GM12865 (cell line): ENCODE measurements around the gene ZFYVE28.

Experiments used
- DNase-seq: peaks from one replicate; pipeline ENCODE4 v3.0.0; 2010; ENCODE audit warnings: low read depth
- H3K4me3 ChIP-seq: 2 replicates; pipeline ENCODE4 v1.5.1; 2011; ENCODE audit warnings: mild to moderate bottlenecking, low read depth, low read length, control low read depth
- TF ChIP-seq, protein P1 (sequence below): IDR thresholded peaks from 2 replicates; pipeline ENCODE4 v1.5.1; 2011; ENCODE audit warnings: low read length, control low read depth, low read depth, inconsistent platforms; ENCODE audit not compliant: insufficient read depth; ENCODE audit errors: missing control alignments

The ZFYVE28 gene

DNA sequence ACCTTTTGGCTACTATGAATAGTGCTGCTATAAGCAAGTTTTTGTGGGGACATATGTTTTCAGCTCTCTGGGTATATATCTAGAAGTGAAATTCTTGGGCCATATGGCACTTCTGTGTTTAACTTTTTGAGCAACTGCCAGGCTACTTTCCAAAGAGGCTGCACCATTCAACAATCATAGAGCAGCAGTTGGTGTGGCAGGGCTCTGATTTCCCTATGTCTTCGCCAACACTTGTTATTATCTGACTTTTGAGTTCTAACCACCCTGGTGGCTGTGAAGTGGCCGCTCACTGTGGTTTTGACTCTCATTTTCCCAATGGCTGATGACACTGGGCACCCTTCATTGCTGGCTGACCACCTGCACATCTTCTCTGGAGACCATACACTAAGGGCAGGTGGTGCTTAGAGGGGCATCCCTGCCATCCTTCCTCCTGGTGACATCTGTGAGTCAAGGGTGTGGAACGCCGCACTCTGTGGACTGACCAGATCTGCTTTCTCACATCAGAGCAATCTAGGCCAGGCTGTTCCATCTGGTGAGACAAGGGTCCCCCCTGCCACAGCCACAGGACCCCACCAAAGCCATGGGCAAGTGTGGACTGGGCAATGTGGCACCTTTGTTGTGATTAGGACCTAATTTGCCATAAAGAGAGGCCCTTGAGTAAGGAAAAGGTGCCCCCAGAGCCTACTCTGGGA is 49.6 kb downstream of the ZFYVE28 start:
- TF ChIP-seq, protein P1, sequence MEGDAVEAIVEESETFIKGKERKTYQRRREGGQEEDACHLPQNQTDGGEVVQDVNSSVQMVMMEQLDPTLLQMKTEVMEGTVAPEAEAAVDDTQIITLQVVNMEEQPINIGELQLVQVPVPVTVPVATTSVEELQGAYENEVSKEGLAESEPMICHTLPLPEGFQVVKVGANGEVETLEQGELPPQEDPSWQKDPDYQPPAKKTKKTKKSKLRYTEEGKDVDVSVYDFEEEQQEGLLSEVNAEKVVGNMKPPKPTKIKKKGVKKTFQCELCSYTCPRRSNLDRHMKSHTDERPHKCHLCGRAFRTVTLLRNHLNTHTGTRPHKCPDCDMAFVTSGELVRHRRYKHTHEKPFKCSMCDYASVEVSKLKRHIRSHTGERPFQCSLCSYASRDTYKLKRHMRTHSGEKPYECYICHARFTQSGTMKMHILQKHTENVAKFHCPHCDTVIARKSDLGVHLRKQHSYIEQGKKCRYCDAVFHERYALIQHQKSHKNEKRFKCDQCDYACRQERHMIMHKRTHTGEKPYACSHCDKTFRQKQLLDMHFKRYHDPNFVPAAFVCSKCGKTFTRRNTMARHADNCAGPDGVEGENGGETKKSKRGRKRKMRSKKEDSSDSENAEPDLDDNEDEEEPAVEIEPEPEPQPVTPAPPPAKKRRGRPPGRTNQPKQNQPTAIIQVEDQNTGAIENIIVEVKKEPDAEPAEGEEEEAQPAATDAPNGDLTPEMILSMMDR, result no peak
- no peak overlapping the region for H3K4me3 ChIP-seq
- no peak for DNase-seq

DNA sequence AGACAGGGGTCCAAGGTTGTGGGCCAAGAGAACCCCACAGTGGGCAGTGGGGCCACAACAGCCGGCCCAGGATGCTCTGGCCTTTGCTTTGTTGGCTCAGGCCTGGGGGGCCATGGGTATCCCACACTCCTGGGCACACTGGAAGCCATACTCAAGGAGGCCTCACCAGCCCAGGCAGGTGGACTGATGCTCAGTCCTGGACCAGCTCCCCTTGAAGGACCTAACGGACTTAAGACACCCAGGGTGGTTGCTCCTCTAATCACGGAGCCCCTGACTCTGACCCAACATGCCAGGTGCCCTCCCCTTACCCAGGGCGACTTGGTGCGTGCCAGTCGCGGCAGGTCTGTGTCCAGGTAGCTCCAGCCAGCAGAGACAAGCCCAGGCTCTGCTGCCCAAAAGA is 50.8 kb downstream of the ZFYVE28 start:
- TF ChIP-seq, protein P1, result no peak
- no peak for DNase-seq
- no peak overlapping the region for H3K4me3 ChIP-seq

DNA sequence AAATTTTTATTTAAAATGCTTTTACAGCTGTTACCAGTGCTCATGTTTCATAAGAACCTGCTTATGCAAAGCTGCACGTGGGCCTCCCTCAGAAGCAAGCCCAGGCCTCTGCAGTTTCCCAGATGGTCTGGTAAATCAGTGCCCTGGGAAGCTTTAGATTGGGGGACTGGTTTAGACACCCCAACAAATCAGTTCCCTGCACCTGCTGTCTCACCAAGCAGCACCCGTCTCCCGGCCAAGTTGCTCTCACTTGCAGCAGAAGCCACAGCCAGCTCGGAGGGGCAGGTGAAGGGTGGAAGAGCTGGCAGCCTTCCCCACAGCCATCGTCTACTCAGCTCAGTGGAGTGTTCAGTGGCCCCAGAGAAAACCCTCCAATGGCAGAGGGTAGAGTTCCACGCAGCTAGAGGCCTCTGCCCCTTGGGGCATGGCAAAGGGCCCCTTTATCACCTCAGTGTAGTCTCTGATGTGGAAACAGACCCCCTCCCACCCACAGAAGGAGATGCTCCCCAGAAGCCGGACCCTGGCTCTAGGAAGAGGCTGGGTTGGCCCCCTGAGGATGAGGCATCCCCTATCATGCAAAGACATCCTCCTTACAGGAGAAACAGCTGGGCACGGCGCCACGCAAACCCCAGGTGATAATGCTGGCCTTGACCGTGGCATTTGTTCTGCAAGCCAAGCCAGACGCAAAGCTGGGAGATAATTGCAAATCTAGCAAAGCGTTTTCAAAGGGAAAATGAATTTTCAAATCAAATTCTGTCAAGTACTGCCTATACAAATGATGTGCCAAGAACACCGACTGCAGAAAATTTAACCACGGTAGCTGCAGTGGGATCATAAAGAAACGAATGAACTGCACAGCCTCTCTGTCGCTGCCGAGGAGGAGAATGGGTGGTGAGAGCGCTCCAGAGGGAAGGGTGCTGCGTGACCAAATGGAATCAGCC is 51.9 kb downstream of the ZFYVE28 start:
- DNase-seq, result no peak
- TF ChIP-seq, protein P1, result no peak
- H3K4me3 ChIP-seq, result no peak overlapping the region

DNA sequence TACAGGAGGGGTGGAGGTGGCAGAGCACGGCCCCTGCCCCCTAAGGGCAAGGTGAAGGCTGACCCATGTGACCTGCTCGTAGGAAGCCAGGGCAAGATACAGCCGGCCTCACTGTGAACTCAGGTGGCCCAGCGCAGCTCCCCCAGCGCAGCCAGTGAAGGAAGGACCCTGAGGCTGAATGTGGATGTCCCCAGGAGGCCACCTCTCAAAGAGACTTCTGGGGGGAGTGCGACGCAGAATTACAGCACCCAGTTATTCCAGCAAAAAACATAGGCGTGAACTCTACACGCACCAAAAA is 52.6 kb downstream of the ZFYVE28 start:
- TF ChIP-seq, protein P1, result no peak
- no peak for DNase-seq
- no peak overlapping the region for H3K4me3 ChIP-seq

DNA sequence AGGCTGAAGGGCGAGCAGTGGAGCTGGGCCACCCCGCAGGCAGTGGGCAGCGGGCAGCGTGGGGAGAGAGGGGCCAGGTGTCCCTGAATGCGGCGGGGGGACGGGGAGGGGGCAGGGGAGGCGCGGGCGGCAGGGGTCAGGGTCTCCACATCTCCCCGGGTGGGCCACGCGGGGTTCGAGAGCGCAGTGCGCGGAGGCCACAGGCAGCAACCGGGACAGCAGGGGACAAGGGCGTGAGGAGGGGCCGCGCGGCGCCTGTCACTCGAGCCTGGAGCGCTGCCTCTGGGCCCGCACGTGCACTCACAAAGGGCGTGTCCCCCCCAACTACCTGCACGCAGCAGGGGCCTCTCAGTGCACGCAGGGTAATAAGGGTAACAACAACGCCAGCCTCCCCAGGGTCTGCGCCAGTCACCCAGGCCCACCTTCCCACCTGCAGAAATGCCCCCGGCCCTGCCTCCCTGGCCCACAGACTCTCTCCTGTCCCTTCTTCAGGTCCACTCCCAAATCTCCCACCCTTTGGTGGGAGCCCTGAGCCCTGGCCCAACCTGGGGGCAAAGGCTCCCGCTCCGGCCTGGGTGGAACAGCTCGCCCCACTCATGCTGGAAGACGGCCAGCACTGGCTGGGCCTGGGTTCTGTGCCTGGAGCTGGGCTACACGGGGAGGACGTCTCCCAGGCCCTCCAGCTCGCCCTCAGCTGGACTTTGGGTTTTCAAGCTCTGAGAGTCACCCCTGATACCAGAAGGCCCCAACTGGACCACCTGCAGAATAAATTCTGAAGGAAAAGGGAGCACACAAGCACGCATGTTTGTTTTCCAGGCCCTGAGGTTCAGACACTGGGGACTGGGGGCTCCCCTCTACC is 53.2 kb downstream of the ZFYVE28 start:
- H3K4me3 ChIP-seq, result no peak overlapping the region
- DNase-seq, result no peak
- TF ChIP-seq, protein P1, result no peak

DNA sequence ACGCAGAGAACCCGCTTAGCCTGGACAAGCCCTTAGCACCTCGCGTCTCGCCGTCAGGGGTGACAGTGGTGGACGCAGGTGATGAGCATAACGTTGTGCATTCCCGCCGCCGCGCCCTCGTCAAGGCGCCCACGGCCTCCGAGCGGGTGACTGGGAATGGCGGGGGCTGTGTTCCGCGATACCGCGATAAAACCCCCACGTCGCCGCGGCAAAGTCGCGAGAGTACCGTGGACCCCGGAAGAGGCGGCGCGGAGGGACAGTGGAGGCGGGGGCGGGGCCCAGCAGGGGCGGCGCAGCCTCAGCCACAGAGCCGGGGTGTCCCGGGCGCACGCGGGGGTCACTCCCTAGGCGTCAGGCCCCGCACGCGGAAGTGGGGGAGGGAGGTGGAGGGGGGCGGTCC is 53.8 kb downstream of the ZFYVE28 start:
- DNase-seq, result no peak
- no peak overlapping the region for H3K4me3 ChIP-seq

More for the DNA sequence above, 53.8 kb downstream of the ZFYVE28 start:
- TF ChIP-seq, protein P1, result no peak
